Measurements from ENCODE around the gene BCKDHA. TPM values are rescaled to one million over a fixed set of nuclear protein-coding genes. Genes with fewer than 3 reads are reported as not detected.

The BCKDHA gene
- total RNA-seq, 1 experiment from 2014 or later: 17.7 TPM

DNA sequence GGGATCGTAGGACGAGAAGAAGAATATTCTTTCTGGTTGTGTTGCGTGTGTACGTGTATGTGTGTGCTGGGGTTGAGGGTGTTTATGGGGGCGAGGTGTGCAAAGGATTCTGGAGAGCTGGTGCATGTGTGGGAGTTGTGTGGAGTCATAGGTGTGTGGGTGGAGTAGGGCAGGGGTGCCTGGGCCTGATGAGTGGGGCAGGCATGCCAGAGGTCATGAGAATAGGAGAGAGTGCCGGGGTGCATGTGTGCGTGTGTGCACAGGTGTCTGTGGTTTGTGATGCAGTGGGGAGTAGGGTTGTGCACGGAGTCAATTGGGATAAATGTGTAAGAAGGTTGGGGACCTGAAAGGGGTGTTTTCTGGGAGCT is 20.6 kb upstream of the BCKDHA start (continued):
- TF ChIP-seq, protein P1, sequence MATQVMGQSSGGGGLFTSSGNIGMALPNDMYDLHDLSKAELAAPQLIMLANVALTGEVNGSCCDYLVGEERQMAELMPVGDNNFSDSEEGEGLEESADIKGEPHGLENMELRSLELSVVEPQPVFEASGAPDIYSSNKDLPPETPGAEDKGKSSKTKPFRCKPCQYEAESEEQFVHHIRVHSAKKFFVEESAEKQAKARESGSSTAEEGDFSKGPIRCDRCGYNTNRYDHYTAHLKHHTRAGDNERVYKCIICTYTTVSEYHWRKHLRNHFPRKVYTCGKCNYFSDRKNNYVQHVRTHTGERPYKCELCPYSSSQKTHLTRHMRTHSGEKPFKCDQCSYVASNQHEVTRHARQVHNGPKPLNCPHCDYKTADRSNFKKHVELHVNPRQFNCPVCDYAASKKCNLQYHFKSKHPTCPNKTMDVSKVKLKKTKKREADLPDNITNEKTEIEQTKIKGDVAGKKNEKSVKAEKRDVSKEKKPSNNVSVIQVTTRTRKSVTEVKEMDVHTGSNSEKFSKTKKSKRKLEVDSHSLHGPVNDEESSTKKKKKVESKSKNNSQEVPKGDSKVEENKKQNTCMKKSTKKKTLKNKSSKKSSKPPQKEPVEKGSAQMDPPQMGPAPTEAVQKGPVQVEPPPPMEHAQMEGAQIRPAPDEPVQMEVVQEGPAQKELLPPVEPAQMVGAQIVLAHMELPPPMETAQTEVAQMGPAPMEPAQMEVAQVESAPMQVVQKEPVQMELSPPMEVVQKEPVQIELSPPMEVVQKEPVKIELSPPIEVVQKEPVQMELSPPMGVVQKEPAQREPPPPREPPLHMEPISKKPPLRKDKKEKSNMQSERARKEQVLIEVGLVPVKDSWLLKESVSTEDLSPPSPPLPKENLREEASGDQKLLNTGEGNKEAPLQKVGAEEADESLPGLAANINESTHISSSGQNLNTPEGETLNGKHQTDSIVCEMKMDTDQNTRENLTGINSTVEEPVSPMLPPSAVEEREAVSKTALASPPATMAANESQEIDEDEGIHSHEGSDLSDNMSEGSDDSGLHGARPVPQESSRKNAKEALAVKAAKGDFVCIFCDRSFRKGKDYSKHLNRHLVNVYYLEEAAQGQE (IDR thresholded peaks at IDR 0.05; ENCODE audit: low read depth): no peak
- TF ChIP-seq RAD21 (IDR thresholded peaks at IDR 0.05; ENCODE audit: low read depth): no peak
- no peak for TF ChIP-seq EZH2phosphoT487 (IDR thresholded peaks at IDR 0.05; ENCODE audit: borderline replicate concordance)
- TF ChIP-seq, protein P2, sequence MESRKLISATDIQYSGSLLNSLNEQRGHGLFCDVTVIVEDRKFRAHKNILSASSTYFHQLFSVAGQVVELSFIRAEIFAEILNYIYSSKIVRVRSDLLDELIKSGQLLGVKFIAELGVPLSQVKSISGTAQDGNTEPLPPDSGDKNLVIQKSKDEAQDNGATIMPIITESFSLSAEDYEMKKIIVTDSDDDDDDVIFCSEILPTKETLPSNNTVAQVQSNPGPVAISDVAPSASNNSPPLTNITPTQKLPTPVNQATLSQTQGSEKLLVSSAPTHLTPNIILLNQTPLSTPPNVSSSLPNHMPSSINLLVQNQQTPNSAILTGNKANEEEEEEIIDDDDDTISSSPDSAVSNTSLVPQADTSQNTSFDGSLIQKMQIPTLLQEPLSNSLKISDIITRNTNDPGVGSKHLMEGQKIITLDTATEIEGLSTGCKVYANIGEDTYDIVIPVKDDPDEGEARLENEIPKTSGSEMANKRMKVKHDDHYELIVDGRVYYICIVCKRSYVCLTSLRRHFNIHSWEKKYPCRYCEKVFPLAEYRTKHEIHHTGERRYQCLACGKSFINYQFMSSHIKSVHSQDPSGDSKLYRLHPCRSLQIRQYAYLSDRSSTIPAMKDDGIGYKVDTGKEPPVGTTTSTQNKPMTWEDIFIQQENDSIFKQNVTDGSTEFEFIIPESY (IDR thresholded peaks at IDR 0.05; ENCODE audit: extremely low read depth, insufficient replicate concordance, low read length): no peak

DNA sequence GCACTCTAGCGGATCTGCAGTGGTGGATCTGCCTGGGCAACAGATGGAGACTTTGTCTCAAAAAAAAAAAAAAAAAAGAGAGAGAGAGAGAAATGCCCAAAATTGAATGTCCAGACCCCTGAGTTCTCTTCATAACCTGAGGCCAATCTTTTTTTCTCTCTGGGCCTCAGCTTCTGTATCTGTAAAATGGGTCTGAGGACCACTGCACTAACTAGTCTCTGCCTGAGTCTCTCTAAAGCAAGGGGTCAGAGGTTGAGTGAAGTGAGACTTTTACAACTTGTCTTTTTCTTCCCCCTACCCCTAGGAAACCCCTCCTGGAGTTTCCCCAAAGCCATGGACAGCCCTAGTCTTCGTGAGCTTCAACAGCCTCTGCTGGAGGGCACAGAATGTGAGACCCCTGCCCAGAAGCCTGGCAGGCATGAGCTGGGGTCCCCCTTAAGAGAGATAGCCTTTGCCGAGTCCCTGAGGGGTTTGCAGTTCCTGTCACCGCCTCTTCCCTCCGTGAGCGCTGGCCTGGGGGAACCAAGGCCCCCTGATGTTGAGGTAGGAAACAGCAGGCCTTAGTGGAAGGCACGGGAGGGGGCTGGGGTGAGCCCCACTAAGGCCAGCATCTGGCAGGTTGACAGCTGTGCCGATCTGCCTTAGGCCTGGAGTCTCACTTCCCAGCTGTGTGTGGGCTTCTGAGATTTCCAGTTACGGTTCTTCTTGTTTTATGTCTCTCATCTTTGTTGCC is 19.5 kb upstream of the BCKDHA start:
- Histone ChIP-seq H2AFZ (ENCODE audit: low read depth, low read length, poor library complexity, severe bottlenecking) (no peak overlapping the region), H3K9me2 (ENCODE audit: insufficient read depth) (no peaks in the 10 kb centered on the region), H3K36me3 (ENCODE audit: control insufficient read depth in 1 of 2, insufficient read depth in 2 of 2, low read length in 2 of 2) (no peaks in the 10 kb centered on the region; a peak in 1 of 4 replicates), H3K4me1 (ENCODE audit: control insufficient read depth in 1 of 2, insufficient read depth in 2 of 2, low read length in 2 of 2) (peaks cover 10 to 26% of the 10 kb centered on the region in 2 experiments), H3K9ac (ENCODE audit: low read length) (no peak overlapping the region), H4K20me1 (ENCODE audit: insufficient read depth) (no peaks in the 10 kb centered on the region), H3K27ac (ENCODE audit: low read depth, low read length) (no peak overlapping the region), H3K79me2 (ENCODE audit: insufficient read depth, low read length) (no peaks in the 10 kb centered on the region), H3K4me3 (replicated peaks in 1 of 2; ENCODE audit: low read depth in 1 of 2, low read length in 2 of 2) (no peak overlapping the region), H3K27me3 (ENCODE audit: insufficient read depth, low read length) (no peaks in the 10 kb centered on the region), H3K9me3 (ENCODE audit: control insufficient read depth in 1 of 2, insufficient read depth in 1 of 2, low read depth in 1 of 2, low read length in 2 of 2) (no peaks in the 10 kb centered on the region), H3K4me2 (ENCODE audit: low read length) (no peak overlapping the region)
- RAD21 ChIA-PET (ENCODE audit: low non-redundant PET in 1 of 2, low total read pairs in 2 of 2, uncharacterized antibody in 2 of 2, unreplicated experiment in 2 of 2): no interaction called here
- no peak for DNase-seq (ENCODE audit: low read depth, low spot score)
- CTCF ChIA-PET: no interaction called here
- intact Hi-C loops (cut with micrococcal nuclease): no loop called here
- ATAC-seq: no peak
- POLR2A ChIA-PET: no interaction called here
- no TSS peak for BruUV-seq (replicated peaks)
- TF ChIP-seq FOSL1 (IDR thresholded peaks at IDR 0.05; ENCODE audit: low read depth) (no peak), SP1 (IDR thresholded peaks at IDR 0.05; ENCODE audit: low read depth) (no peak), SIN3A (IDR thresholded peaks at IDR 0.05; ENCODE audit: low read depth) (no peak), CBX3 (IDR thresholded peaks at IDR 0.05; ENCODE audit: low read depth) (no peak), ZFX (IDR thresholded peaks at IDR 0.05) (no peak), ZNF274 (IDR thresholded peaks at IDR 0.05; ENCODE audit: low read depth, low read length) (no peak), TCF7L2 (IDR thresholded peaks at IDR 0.05; ENCODE audit: borderline replicate concordance, extremely low read depth, insufficient read depth, insufficient read length) (no peak), EGR1 (IDR thresholded peaks at IDR 0.05; ENCODE audit: low read depth) (no peak)
- TF ChIP-seq, protein P3, sequence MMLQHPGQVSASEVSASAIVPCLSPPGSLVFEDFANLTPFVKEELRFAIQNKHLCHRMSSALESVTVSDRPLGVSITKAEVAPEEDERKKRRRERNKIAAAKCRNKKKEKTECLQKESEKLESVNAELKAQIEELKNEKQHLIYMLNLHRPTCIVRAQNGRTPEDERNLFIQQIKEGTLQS (IDR thresholded peaks at IDR 0.05): no peak
- TF ChIP-seq, protein P4, sequence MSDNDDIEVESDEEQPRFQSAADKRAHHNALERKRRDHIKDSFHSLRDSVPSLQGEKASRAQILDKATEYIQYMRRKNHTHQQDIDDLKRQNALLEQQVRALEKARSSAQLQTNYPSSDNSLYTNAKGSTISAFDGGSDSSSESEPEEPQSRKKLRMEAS (IDR thresholded peaks at IDR 0.05): no peak
- TF ChIP-seq, protein P5, sequence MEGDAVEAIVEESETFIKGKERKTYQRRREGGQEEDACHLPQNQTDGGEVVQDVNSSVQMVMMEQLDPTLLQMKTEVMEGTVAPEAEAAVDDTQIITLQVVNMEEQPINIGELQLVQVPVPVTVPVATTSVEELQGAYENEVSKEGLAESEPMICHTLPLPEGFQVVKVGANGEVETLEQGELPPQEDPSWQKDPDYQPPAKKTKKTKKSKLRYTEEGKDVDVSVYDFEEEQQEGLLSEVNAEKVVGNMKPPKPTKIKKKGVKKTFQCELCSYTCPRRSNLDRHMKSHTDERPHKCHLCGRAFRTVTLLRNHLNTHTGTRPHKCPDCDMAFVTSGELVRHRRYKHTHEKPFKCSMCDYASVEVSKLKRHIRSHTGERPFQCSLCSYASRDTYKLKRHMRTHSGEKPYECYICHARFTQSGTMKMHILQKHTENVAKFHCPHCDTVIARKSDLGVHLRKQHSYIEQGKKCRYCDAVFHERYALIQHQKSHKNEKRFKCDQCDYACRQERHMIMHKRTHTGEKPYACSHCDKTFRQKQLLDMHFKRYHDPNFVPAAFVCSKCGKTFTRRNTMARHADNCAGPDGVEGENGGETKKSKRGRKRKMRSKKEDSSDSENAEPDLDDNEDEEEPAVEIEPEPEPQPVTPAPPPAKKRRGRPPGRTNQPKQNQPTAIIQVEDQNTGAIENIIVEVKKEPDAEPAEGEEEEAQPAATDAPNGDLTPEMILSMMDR (IDR thresholded peaks at IDR 0.05 in 2 of 3, conservative IDR thresholded peaks at IDR 0.05 in 1 of 3; ENCODE audit: borderline replicate concordance in 1 of 3, insufficient read depth in 1 of 3, low read depth in 2 of 3, low read length in 2 of 3): no peak

All from HCT116 (cell line).